ENCODE results near the gene SPOCK1. TPM values are rescaled to one million over a fixed set of nuclear protein-coding genes. Genes with fewer than 3 reads are reported as not detected.

The SPOCK1 gene
- total and polyA plus RNA-seq, 4 donors = 0.48 to 4.5 (median 0.69) TPM

DNA sequence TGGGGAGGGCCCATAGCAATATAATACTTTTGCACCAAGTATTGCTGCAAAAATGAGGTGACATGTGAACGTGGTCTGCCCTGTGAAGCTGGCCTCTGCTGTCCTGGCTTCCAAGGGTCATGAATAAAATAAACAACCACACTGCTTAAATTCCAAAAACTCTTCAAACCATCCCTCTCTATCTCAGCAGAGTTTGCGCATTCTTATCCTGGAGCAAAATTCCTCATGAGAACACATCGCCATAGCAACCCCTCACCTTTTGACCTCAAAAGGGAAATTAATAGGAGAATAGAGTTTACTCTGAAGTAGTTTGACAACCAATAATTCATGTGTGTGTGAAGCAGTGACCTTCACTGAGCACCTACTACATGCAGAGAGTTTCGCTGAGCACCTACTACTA is 342.9 kb downstream of the SPOCK1 start:
- Histone ChIP-seq H3K4me1 (ENCODE audit: control insufficient read depth in 5 of 5, insufficient read depth in 5 of 5, low read length in 5 of 5) (no peaks in the 10 kb centered on the region), H3K36me3 (ENCODE audit: control insufficient read depth in 4 of 4, insufficient read depth in 4 of 4, low read length in 4 of 4) (no peaks in the 10 kb centered on the region), H3K9ac (ENCODE audit: insufficient read depth in 1 of 2, low read length in 2 of 2) (no peak overlapping the region), H3K9me3 (ENCODE audit: control insufficient read depth in 4 of 4, insufficient read depth in 3 of 4, low read length in 3 of 4) (no peaks in the 10 kb centered on the region), H3K27ac (ENCODE audit: low read depth in 1 of 2, low read length in 1 of 2) (no peak overlapping the region), H3K4me3 (no peak overlapping the region), H3K27me3 (ENCODE audit: control insufficient read depth in 3 of 3, insufficient read depth in 3 of 3, low read length in 2 of 3) (peaks cover 0 to 24% (median 0%) of the 10 kb centered on the region in 3 donors)
- DNase-seq (peak in 1 of 3 donors; percentile 5), ATAC-seq (ENCODE audit: insufficient read depth, low FRiP score) (no peak)
- 63 to 75% methylated on average over 4 of the region's 4 CpGs for WGBS, 2 donors
- TF ChIP-seq, protein P1, sequence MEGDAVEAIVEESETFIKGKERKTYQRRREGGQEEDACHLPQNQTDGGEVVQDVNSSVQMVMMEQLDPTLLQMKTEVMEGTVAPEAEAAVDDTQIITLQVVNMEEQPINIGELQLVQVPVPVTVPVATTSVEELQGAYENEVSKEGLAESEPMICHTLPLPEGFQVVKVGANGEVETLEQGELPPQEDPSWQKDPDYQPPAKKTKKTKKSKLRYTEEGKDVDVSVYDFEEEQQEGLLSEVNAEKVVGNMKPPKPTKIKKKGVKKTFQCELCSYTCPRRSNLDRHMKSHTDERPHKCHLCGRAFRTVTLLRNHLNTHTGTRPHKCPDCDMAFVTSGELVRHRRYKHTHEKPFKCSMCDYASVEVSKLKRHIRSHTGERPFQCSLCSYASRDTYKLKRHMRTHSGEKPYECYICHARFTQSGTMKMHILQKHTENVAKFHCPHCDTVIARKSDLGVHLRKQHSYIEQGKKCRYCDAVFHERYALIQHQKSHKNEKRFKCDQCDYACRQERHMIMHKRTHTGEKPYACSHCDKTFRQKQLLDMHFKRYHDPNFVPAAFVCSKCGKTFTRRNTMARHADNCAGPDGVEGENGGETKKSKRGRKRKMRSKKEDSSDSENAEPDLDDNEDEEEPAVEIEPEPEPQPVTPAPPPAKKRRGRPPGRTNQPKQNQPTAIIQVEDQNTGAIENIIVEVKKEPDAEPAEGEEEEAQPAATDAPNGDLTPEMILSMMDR (IDR thresholded peaks at IDR 0.05; ENCODE audit: control extremely low read depth, extremely low read depth) = no peak

DNA sequence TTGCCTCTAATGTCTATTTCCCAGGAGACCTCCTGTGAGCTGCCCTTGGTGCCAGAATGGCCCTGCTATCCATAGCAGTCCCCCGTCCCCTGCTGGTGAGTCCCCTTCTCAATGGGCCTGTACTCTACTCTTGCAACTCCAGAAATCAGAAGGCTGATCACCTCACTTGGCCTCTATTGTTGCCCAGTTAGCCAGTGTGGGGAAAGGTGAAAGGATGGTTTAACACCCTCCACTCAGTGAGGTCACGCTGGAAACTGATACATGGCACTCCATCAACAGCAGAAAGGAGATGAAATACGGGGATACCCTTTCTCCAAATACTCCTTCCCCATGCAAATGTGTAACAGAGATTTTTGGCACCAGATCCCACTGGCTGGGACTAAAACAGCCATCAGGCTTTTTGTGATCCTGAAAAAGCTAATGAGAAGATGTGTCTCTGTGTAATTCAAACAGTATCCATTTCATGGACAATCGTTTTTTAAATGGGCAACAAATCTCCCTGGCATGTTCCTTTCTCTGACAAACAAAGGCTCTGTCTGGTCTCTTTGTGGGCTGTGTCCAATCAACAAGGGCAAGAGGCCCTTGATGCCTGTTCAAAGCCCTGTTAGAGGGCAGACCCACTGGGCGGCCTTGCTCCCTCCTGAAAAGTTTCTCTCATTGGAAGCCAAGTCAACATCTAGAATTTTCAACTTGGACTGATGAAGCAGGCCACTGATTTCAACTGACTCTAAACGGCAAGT is 343.7 kb downstream of the SPOCK1 start:
- 66 to 71% methylated on average over 6 of the region's 6 CpGs for WGBS, 2 donors

DNA sequence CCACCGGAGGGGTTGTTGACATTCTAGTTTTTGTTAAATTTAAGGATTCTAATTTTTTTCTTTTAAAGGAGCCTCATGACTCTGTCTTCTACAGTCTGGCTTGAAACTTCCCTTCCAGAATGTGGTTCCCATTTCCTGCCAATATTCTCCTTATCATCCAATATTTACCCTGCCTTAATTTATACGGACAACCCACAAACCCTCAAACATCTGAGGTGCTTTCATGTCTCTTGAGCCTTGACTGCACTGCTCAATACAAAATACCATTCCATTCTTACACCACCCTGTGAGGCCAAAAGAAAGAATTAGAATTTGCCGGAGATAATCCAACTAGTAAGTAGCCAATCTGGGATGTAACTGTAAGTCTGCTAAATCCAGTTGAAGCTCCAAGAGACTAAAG is 346.5 kb downstream of the SPOCK1 start:
- H3K4me3 ChIP-seq = no peak overlapping the region
- H3K36me3 ChIP-seq (ENCODE audit: control insufficient read depth in 4 of 4, insufficient read depth in 4 of 4, low read length in 4 of 4) = no peaks in the 10 kb centered on the region
- peaks cover 0 to 31% (median 3%) of the 10 kb centered on the region in 3 donors for H3K27me3 ChIP-seq (ENCODE audit: control insufficient read depth in 3 of 3, insufficient read depth in 3 of 3, low read length in 2 of 3)
- ATAC-seq (ENCODE audit: insufficient read depth, low FRiP score) (no peak), DNase-seq (no peak)
- no peak overlapping the region for H3K27ac ChIP-seq (ENCODE audit: low read depth in 1 of 2, low read length in 1 of 2)
- peaks cover 0 to 1% (median 0%) of the 10 kb centered on the region in 4 donors for H3K9me3 ChIP-seq (ENCODE audit: control insufficient read depth in 4 of 4, insufficient read depth in 3 of 4, low read length in 3 of 4)
- no peaks in the 10 kb centered on the region for H3K4me1 ChIP-seq (ENCODE audit: control insufficient read depth in 5 of 5, insufficient read depth in 5 of 5, low read length in 5 of 5)
- TF ChIP-seq, protein P1 (IDR thresholded peaks at IDR 0.05; ENCODE audit: control extremely low read depth, extremely low read depth) = no peak
- no peak overlapping the region for H3K9ac ChIP-seq (ENCODE audit: insufficient read depth in 1 of 2, low read length in 2 of 2)
- WGBS, 2 donors = 76 to 79% methylated on average over 3 of the region's 3 CpGs

More for the DNA sequence above, 343.7 kb downstream of the SPOCK1 start:
- H3K9ac ChIP-seq (ENCODE audit: insufficient read depth in 1 of 2, low read length in 2 of 2) = no peak overlapping the region
- DNase-seq (no peak), ATAC-seq (ENCODE audit: insufficient read depth, low FRiP score) (no peak)
- no peaks in the 10 kb centered on the region for H3K4me1 ChIP-seq (ENCODE audit: control insufficient read depth in 5 of 5, insufficient read depth in 5 of 5, low read length in 5 of 5)
- H3K27ac ChIP-seq (ENCODE audit: low read depth in 1 of 2, low read length in 1 of 2) = no peak overlapping the region
- no peaks in the 10 kb centered on the region for H3K36me3 ChIP-seq (ENCODE audit: control insufficient read depth in 4 of 4, insufficient read depth in 4 of 4, low read length in 4 of 4)
- peaks cover 0 to 24% (median 0%) of the 10 kb centered on the region in 3 donors for H3K27me3 ChIP-seq (ENCODE audit: control insufficient read depth in 3 of 3, insufficient read depth in 3 of 3, low read length in 2 of 3)
- TF ChIP-seq, protein P1 (IDR thresholded peaks at IDR 0.05; ENCODE audit: control extremely low read depth, extremely low read depth) = no peak
- no peaks in the 10 kb centered on the region for H3K9me3 ChIP-seq (ENCODE audit: control insufficient read depth in 4 of 4, insufficient read depth in 3 of 4, low read length in 3 of 4)
- no peak overlapping the region for H3K4me3 ChIP-seq
